ENCODE results near the gene C2orf42. TPM values are rescaled to one million over a fixed set of nuclear protein-coding genes. Genes with fewer than 3 reads are reported as not detected.
"Not testable (repeated sequence)": the region's sequence is repeated elsewhere in the genome, so short reads cannot be mapped to it uniquely, and the experiment has no call there.

C2orf42 gene
- total RNA-seq, 3 donors from 2014 or later: 18.7 to 30.0 (median 20.3) TPM

- Histone ChIP-seq H3K9me3 (no peaks in the 10 kb centered on the region), H3K27me3 (no peaks in the 10 kb centered on the region), H3K27ac (peak overlapping the region; percentile 6 to 22), H3K4me3 (no peak overlapping the region), H3K4me1 (peaks cover 0 to 4% of the 10 kb centered on the region in 2 donors), H3K36me3 (no peaks in the 10 kb centered on the region)
- TF ChIP-seq CTCF (IDR thresholded peaks at IDR 0.05) (no peak), POLR2A (IDR thresholded peaks at IDR 0.05) (no peak), POLR2AphosphoS5 (IDR thresholded peaks at IDR 0.05) (no peak)
- intact Hi-C loops (cut with DNase I; ENCODE audit: low total_unique reads): no loop called here
- no peak for DNase-seq (ENCODE audit: low spot score in 2 of 2)
Measured at GRCh38 chr2:70104231-70105111, 86.3 kb downstream of the C2orf42 start.

- no peak for TF ChIP-seq CTCF (IDR thresholded peaks at IDR 0.05)
- no peak for TF ChIP-seq POLR2AphosphoS5 (IDR thresholded peaks at IDR 0.05)
- no peak for TF ChIP-seq POLR2A (IDR thresholded peaks at IDR 0.05)
- H3K27ac ChIP-seq: peak overlapping the region; percentile 6 to 22
- H3K4me3 ChIP-seq: no peak overlapping the region
- DNase-seq (ENCODE audit: low spot score in 2 of 2): no peak
- peaks cover 0 to 3% of the 10 kb centered on the region in 2 donors for H3K4me1 ChIP-seq
- intact Hi-C loops (cut with DNase I; ENCODE audit: low total_unique reads): no loop called here
- no peaks in the 10 kb centered on the region for H3K9me3 ChIP-seq
- no peaks in the 10 kb centered on the region for H3K27me3 ChIP-seq
- no peaks in the 10 kb centered on the region for H3K36me3 ChIP-seq
Measured at GRCh38 chr2:70103531-70104061, 87.2 kb downstream of the C2orf42 start.

GRCh38 chr2:70102323-70102905 lies 88.4 kb downstream of the C2orf42 start:
- H3K4me1 ChIP-seq; H3K4me3 ChIP-seq; intact Hi-C loops (cut with DNase I; ENCODE audit: low total_unique reads); DNase-seq (ENCODE audit: low spot score in 2 of 2); H3K27ac ChIP-seq; H3K36me3 ChIP-seq; H3K27me3 ChIP-seq; H3K9me3 ChIP-seq: not testable (repeated sequence)

- H3K27me3 ChIP-seq; H3K4me3 ChIP-seq; H3K27ac ChIP-seq; H3K4me1 ChIP-seq; H3K9me3 ChIP-seq; intact Hi-C loops (cut with DNase I; ENCODE audit: low total_unique reads); H3K36me3 ChIP-seq: not testable (repeated sequence)
- peak in 1 of 2 donors; percentile 2 for DNase-seq (ENCODE audit: low spot score in 2 of 2)
Measured at GRCh38 chr2:70101686-70102085, 89.1 kb downstream of the C2orf42 start.

GRCh38 chr2:70101174-70101573 lies 89.6 kb downstream of the C2orf42 start:
- no peak overlapping the region for H3K27ac ChIP-seq
- intact Hi-C loops (cut with DNase I; ENCODE audit: low total_unique reads): no loop called here
- no peaks in the 10 kb centered on the region for H3K27me3 ChIP-seq
- TF ChIP-seq POLR2A (IDR thresholded peaks at IDR 0.05) (no peak), POLR2AphosphoS5 (IDR thresholded peaks at IDR 0.05) (no peak), CTCF (IDR thresholded peaks at IDR 0.05) (no peak)
- H3K4me3 ChIP-seq: no peak overlapping the region
- no peaks in the 10 kb centered on the region for H3K9me3 ChIP-seq
- H3K4me1 ChIP-seq: no peaks in the 10 kb centered on the region
- no peaks in the 10 kb centered on the region for H3K36me3 ChIP-seq
- peak in 1 of 2 donors; percentile 3 for DNase-seq (ENCODE audit: low spot score in 2 of 2)

Other genes with a start within 250 kb of the C2orf42 start
- 1 to 10 TPM; 1.6 to 4.5 (median 1.8) TPM for gene ASPRV1, start 229.4 kb downstream of the C2orf42 start, total RNA-seq
- gene PCBP1, start 103.5 kb downstream of the C2orf42 start, total RNA-seq: 100 to 1,000 TPM; 121 to 210 (median 145) TPM
- gene TIA1, start 57.6 kb upstream of the C2orf42 start, total RNA-seq: 100 to 1,000 TPM in 2 of 3 donors, 10 to 100 TPM in 1; 43.7 to 236 (median 172) TPM
- 100 to 1,000 TPM in 1 of 3 donors, 10 to 100 TPM in 2; 44.2 to 151 (median 72.7) TPM for gene PCYOX1, start 67.1 kb upstream of the C2orf42 start, total RNA-seq
- gene SNRPG, start 102.7 kb upstream of the C2orf42 start, total RNA-seq: 100 to 1,000 TPM in 2 of 3 donors, 10 to 100 TPM in 1; 79.0 to 201 (median 104) TPM
- 10 to 100 TPM; 24.2 to 28.2 (median 26.9) TPM for gene FAM136A, start 111.0 kb upstream of the C2orf42 start, total RNA-seq